ENCODE results near the gene HDDC3. TPM values are rescaled to one million over a fixed set of nuclear protein-coding genes. Genes with fewer than 3 reads are reported as not detected.

The HDDC3 gene
- total and polyA plus RNA-seq, 9 of the 15 experiments (the other 6 are each of a cell fraction or from before 2014, with no cell fraction given) = 14.9 to 55.8 (median 36.9) TPM

DNA sequence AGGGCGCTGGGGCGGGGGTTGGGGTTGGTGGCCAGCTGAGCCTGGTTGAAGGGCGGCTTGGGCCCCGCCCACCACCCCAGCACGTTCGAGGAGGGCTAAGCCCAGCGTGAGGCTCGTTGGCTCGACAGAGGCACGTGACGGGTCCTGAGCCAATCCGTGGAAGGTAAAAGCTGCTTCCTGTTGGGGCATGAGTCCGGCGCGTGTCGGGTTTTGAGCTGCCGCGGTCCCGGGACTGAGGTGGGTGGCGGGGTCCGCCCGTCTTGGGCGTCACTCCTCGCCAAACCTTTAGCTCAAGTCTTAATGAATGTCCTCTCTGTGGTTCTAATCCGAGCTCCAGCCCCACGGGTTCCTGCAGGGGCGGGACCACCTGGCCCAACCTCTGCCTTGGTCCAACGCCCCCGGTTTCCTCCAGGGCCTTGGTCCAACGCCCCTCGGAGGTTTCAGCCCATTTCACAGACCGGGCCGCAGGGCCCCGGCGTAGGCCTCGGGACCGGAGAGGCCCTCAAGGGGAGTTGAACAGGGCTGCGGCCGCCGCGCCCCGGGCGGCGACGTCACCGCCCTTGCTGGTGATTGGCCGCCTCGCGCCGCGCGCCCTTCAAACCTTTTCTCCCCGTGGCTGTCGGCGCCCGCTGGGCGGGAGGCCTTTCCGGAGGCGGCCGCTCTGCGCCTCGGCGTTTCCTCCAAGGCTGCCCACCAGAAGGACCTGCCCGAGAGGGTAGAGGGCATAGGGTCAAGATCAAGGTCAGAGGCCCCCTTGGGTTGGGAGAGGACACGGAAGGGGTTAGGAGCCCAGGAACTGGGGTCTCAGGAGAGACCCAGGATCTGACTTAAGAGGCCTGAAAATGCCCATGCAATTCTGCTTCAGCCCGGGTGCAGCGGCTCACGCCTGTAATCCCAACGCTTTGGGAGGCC lies 22.6 kb upstream of the HDDC3 start, which contains the start of gene RCCD1 (continued):
- TF ChIP-seq, protein P1, sequence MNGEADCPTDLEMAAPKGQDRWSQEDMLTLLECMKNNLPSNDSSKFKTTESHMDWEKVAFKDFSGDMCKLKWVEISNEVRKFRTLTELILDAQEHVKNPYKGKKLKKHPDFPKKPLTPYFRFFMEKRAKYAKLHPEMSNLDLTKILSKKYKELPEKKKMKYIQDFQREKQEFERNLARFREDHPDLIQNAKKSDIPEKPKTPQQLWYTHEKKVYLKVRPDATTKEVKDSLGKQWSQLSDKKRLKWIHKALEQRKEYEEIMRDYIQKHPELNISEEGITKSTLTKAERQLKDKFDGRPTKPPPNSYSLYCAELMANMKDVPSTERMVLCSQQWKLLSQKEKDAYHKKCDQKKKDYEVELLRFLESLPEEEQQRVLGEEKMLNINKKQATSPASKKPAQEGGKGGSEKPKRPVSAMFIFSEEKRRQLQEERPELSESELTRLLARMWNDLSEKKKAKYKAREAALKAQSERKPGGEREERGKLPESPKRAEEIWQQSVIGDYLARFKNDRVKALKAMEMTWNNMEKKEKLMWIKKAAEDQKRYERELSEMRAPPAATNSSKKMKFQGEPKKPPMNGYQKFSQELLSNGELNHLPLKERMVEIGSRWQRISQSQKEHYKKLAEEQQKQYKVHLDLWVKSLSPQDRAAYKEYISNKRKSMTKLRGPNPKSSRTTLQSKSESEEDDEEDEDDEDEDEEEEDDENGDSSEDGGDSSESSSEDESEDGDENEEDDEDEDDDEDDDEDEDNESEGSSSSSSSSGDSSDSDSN (IDR thresholded peaks at IDR 0.05; ENCODE audit: borderline replicate concordance in 1 of 2, low read depth in 2 of 2, low read length in 2 of 2) = peak; percentile 41 to 69; a peak in 1 of 4 replicates
- TF ChIP-seq OTX1 (CRISPR knock-in tag; IDR thresholded peaks at IDR 0.05) (peak; percentile 2; the same call in 1 of the 2 replicates), POLR2A (conservative IDR thresholded peaks at IDR 0.05) (peak; percentile 93), ZNF212 (CRISPR knock-in tag; IDR thresholded peaks at IDR 0.05) (no peak), GTF2E2 (tag; IDR thresholded peaks at IDR 0.05) (peak; percentile 91; the same call in 1 of the 2 replicates), MAZ (CRISPR knock-in tag; conservative IDR thresholded peaks at IDR 0.05 in 1 of 2, IDR thresholded peaks at IDR 0.05 in 1 of 2) (peak; percentile 88 to 89), CXXC5 (CRISPR knock-in tag; IDR thresholded peaks at IDR 0.05) (peak; percentile 95), HNRNPUL1 (IDR thresholded peaks at IDR 0.05; ENCODE audit: low read length) (no peak), ZNF175 (CRISPR knock-in tag; IDR thresholded peaks at IDR 0.05; ENCODE audit: low read depth) (peak; percentile 56; the same call in 1 of the 2 replicates), HDAC6 (IDR thresholded peaks at IDR 0.05; ENCODE audit: low read depth, low read length) (no peak), POLR2G (IDR thresholded peaks at IDR 0.05; ENCODE audit: low read depth, low read length) (peak; percentile 97), ZNF354B (CRISPR knock-in tag; IDR thresholded peaks at IDR 0.05) (no peak), CBFA2T2 (conservative IDR thresholded peaks at IDR 0.05) (peak; percentile 76), DACH1 (IDR thresholded peaks at IDR 0.05; ENCODE audit: partially characterized antibody) (peak; percentile 73)
- TF ChIP-seq, protein P2, sequence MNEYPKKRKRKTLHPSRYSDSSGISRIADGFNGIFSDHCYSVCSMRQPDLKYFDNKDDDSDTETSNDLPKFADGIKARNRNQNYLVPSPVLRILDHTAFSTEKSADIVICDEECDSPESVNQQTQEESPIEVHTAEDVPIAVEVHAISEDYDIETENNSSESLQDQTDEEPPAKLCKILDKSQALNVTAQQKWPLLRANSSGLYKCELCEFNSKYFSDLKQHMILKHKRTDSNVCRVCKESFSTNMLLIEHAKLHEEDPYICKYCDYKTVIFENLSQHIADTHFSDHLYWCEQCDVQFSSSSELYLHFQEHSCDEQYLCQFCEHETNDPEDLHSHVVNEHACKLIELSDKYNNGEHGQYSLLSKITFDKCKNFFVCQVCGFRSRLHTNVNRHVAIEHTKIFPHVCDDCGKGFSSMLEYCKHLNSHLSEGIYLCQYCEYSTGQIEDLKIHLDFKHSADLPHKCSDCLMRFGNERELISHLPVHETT (CRISPR knock-in tag; conservative IDR thresholded peaks at IDR 0.05 in 1 of 2, IDR thresholded peaks at IDR 0.05 in 1 of 2) = peak in 1 of 2 experiments; percentile 77; a peak in 2 of 4 replicates
- TF ChIP-seq, protein P3, sequence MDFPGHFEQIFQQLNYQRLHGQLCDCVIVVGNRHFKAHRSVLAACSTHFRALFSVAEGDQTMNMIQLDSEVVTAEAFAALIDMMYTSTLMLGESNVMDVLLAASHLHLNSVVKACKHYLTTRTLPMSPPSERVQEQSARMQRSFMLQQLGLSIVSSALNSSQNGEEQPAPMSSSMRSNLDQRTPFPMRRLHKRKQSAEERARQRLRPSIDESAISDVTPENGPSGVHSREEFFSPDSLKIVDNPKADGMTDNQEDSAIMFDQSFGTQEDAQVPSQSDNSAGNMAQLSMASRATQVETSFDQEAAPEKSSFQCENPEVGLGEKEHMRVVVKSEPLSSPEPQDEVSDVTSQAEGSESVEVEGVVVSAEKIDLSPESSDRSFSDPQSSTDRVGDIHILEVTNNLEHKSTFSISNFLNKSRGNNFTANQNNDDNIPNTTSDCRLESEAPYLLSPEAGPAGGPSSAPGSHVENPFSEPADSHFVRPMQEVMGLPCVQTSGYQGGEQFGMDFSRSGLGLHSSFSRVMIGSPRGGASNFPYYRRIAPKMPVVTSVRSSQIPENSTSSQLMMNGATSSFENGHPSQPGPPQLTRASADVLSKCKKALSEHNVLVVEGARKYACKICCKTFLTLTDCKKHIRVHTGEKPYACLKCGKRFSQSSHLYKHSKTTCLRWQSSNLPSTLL (IDR thresholded peaks at IDR 0.05) = no peak
- TF ChIP-seq, protein P4, sequence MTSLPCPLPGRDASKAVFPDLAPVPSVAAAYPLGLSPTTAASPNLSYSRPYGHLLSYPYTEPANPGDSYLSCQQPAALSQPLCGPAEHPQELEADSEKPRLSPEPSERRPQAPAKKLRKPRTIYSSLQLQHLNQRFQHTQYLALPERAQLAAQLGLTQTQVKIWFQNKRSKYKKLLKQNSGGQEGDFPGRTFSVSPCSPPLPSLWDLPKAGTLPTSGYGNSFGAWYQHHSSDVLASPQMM (CRISPR knock-in tag; IDR thresholded peaks at IDR 0.05) = no peak
- TF ChIP-seq, protein P5, sequence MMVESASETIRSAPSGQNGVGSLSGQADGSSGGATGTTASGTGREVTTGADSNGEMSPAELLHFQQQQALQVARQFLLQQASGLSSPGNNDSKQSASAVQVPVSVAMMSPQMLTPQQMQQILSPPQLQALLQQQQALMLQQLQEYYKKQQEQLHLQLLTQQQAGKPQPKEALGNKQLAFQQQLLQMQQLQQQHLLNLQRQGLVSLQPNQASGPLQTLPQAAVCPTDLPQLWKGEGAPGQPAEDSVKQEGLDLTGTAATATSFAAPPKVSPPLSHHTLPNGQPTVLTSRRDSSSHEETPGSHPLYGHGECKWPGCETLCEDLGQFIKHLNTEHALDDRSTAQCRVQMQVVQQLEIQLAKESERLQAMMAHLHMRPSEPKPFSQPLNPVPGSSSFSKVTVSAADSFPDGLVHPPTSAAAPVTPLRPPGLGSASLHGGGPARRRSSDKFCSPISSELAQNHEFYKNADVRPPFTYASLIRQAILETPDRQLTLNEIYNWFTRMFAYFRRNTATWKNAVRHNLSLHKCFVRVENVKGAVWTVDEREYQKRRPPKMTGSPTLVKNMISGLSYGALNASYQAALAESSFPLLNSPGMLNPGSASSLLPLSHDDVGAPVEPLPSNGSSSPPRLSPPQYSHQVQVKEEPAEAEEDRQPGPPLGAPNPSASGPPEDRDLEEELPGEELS (CRISPR knock-in tag; IDR thresholded peaks at IDR 0.05; ENCODE audit: borderline replicate concordance) = 0 out of 2 replicates have a peak, but pooled peaks have one; percentile 9
